NT2/D1 (cell line): Measurements from ENCODE around the gene SCN9A.

Experiments
- SUZ12 ChIP-seq: IDR thresholded peaks from 2 replicates; pipeline ENCODE4 v1.6.1; 2011; ENCODE audit not compliant: insufficient read length, insufficient read depth; ENCODE audit errors: extremely low read depth
- ZNF274 ChIP-seq: IDR thresholded peaks from 2 replicates; pipeline ENCODE4 v1.6.1; 2011; ENCODE audit warnings: mild to moderate bottlenecking, low read depth, low read length

- TF ChIP-seq ZNF274 (no peak), SUZ12 (no peak)
These were observed 714 bp upstream of the SCN9A start for GRCh38 chr2:166376488-166376828.
